Astrocyte of the cerebellum (primary cell): Measurements from ENCODE around the gene RAPGEF2.
"Not testable (repeated sequence)": the region's sequence is repeated elsewhere in the genome, so short reads cannot be mapped to it uniquely, and the experiment has no call there.

Experiments used
- DNase-seq: peaks from one replicate; pipeline ENCODE4 v3.0.0-alpha.2; 2011; ENCODE audit warnings: low read depth
- H3K4me3 ChIP-seq: 2 replicates; pipeline ENCODE4 v1.5.1; 2011; ENCODE audit warnings: mild to moderate bottlenecking, low read depth, low read length, moderate library complexity
- CTCF ChIP-seq: IDR thresholded peaks from 2 replicates; pipeline ENCODE4 v1.5.1; 2012; ENCODE audit warnings: low read length, low read depth, moderate library complexity, mild to moderate bottlenecking; ENCODE audit errors: missing control alignments
- in situ Hi-C: cut with HindIII; loops from 2 replicates; pipeline ENCODE4 v1.10.0; 2017; ENCODE audit warnings: low sequenced_read_pairs

Gene RAPGEF2

GRCh38 chr4:159177265-159178150, 74.6 kb downstream of the RAPGEF2 start:
- no peak overlapping the region for H3K4me3 ChIP-seq
- in situ Hi-C loops = loop anchor here (25.0 kb wide), 2 partner anchors 315 to 465 kb away; partner anchors contain the start of gene PPID
- no peak for TF ChIP-seq CTCF

GRCh38 chr4:159178151-159178546, 75.3 kb downstream of the RAPGEF2 start:
- H3K4me3 ChIP-seq = no peak overlapping the region
- TF ChIP-seq CTCF = no peak
- in situ Hi-C loops = loop anchor here (25.0 kb wide), 2 partner anchors 316 to 466 kb away; partner anchors contain the start of gene PPID
- DNase-seq = no peak

More at GRCh38 chr4:159177265-159178150, 74.6 kb downstream of the RAPGEF2 start:
- no peak for DNase-seq

GRCh38 chr4:159178979-159179969, 76.4 kb downstream of the RAPGEF2 start:
- no peak for DNase-seq
- no peak for TF ChIP-seq CTCF
- H3K4me3 ChIP-seq = no peak overlapping the region
- in situ Hi-C loops = loop anchor here (25.0 kb wide), 2 partner anchors 317 to 467 kb away; partner anchors contain the start of gene PPID

- not testable (repeated sequence) for DNase-seq, H3K4me3 ChIP-seq
- in situ Hi-C loops = loop anchor here (25.0 kb wide), 2 partner anchors 322 to 472 kb away; partner anchors contain the start of gene PPID
Measured at GRCh38 chr4:159183885-159184605, 81.2 kb downstream of the RAPGEF2 start.

- no peak overlapping the region for H3K4me3 ChIP-seq
- no peak for TF ChIP-seq CTCF
- no peak for DNase-seq
- in situ Hi-C loops = loop anchor here (25.0 kb wide), 2 partner anchors 323 to 473 kb away; partner anchors contain the start of gene PPID
Measured at GRCh38 chr4:159185591-159186023, 82.7 kb downstream of the RAPGEF2 start.

- in situ Hi-C loops = loop anchor here (25.0 kb wide), 2 partner anchors 326 to 476 kb away; partner anchors contain the start of gene PPID
- H3K4me3 ChIP-seq = no peak overlapping the region
- no peak for DNase-seq
- TF ChIP-seq CTCF = no peak
Measured at GRCh38 chr4:159188646-159189045, 85.8 kb downstream of the RAPGEF2 start.
